ENCODE results near the gene PPIF.

Gene PPIF

DNA sequence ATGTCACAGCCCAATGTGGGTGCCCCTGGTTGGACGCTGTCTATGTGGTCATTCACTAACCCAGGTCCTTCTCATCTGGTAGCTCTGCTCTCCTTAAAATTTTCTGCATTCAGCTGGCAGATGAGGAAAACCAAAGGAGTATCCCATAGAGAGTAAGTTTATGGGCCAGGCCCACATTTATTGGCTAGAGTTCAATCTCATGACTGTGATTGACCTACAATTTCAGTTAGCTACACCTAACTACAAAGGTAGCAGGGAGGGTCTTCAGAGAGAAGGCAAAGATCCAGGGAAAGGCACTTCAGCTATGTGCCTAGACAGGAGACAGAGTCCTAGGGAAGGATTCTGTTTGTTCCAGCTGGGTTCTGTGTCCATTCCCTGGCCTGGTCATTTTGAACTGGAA is 23.7 kb upstream of the PPIF start:
- TF ChIP-seq CEBPB (IDR thresholded peaks at IDR 0.05) (no peak), YY1 (IDR thresholded peaks at IDR 0.05; ENCODE audit: low read depth) (no peak), RAD21 (IDR thresholded peaks at IDR 0.05; ENCODE audit: low read depth) (no peak), EGR1 (IDR thresholded peaks at IDR 0.05) (no peak), FOXM1 (IDR thresholded peaks at IDR 0.05; ENCODE audit: borderline replicate concordance, low read depth) (no peak), ZBTB7A (IDR thresholded peaks at IDR 0.05; ENCODE audit: low read depth) (no peak), TCF12 (IDR thresholded peaks at IDR 0.05; ENCODE audit: low read depth) (no peak), EP300 (IDR thresholded peaks at IDR 0.05; ENCODE audit: borderline replicate concordance) (no peak), NFIC (IDR thresholded peaks at IDR 0.05) (no peak), CREB1 (IDR thresholded peaks at IDR 0.05; ENCODE audit: low read depth) (no peak), TEAD4 (IDR thresholded peaks at IDR 0.05) (no peak), TAF1 (IDR thresholded peaks at IDR 0.05; ENCODE audit: low read depth) (no peak)
- TF ChIP-seq, protein P1, sequence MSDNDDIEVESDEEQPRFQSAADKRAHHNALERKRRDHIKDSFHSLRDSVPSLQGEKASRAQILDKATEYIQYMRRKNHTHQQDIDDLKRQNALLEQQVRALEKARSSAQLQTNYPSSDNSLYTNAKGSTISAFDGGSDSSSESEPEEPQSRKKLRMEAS (IDR thresholded peaks at IDR 0.05) = no peak
- TF ChIP-seq, protein P2, sequence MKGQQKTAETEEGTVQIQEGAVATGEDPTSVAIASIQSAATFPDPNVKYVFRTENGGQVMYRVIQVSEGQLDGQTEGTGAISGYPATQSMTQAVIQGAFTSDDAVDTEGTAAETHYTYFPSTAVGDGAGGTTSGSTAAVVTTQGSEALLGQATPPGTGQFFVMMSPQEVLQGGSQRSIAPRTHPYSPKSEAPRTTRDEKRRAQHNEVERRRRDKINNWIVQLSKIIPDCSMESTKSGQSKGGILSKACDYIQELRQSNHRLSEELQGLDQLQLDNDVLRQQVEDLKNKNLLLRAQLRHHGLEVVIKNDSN (IDR thresholded peaks at IDR 0.05) = no peak
- TF ChIP-seq, protein P3, sequence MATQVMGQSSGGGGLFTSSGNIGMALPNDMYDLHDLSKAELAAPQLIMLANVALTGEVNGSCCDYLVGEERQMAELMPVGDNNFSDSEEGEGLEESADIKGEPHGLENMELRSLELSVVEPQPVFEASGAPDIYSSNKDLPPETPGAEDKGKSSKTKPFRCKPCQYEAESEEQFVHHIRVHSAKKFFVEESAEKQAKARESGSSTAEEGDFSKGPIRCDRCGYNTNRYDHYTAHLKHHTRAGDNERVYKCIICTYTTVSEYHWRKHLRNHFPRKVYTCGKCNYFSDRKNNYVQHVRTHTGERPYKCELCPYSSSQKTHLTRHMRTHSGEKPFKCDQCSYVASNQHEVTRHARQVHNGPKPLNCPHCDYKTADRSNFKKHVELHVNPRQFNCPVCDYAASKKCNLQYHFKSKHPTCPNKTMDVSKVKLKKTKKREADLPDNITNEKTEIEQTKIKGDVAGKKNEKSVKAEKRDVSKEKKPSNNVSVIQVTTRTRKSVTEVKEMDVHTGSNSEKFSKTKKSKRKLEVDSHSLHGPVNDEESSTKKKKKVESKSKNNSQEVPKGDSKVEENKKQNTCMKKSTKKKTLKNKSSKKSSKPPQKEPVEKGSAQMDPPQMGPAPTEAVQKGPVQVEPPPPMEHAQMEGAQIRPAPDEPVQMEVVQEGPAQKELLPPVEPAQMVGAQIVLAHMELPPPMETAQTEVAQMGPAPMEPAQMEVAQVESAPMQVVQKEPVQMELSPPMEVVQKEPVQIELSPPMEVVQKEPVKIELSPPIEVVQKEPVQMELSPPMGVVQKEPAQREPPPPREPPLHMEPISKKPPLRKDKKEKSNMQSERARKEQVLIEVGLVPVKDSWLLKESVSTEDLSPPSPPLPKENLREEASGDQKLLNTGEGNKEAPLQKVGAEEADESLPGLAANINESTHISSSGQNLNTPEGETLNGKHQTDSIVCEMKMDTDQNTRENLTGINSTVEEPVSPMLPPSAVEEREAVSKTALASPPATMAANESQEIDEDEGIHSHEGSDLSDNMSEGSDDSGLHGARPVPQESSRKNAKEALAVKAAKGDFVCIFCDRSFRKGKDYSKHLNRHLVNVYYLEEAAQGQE (IDR thresholded peaks at IDR 0.05; ENCODE audit: low read depth) = no peak

DNA sequence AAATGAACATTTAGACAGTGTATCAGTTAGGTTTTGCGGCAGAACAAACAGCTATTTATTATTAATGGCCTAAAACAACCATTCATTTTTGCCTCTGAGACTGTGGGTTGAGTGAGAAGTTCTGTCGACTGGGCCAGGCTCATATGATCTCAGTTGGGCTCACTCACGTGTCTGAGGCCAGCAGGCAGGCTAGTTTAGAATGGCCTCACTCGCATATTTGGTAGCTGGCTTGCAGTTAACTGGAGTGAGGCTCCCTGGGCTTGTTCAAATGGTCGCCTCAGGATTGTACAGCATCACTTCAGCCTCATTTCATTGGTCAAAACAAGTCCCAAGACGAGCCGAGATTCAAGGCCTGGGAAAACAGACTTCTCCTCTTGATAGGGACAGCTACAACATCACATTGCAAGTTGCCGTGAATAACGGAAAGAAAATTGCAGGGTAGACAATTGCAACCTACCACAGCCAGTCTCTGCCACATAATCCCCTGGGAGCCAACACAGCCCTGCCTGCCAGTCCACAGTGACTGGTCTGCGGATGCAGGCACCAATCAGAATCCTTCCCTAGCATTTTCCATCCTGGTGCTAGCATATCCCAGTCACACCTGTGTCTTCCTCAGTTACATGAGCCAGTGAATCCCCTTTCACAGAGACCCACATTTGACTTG is 23.1 kb upstream of the PPIF start:
- TF ChIP-seq EP300 (IDR thresholded peaks at IDR 0.05; ENCODE audit: borderline replicate concordance) (no peak), CEBPB (IDR thresholded peaks at IDR 0.05) (no peak), ZBTB7A (IDR thresholded peaks at IDR 0.05; ENCODE audit: low read depth) (no peak), EGR1 (IDR thresholded peaks at IDR 0.05) (no peak)

DNA sequence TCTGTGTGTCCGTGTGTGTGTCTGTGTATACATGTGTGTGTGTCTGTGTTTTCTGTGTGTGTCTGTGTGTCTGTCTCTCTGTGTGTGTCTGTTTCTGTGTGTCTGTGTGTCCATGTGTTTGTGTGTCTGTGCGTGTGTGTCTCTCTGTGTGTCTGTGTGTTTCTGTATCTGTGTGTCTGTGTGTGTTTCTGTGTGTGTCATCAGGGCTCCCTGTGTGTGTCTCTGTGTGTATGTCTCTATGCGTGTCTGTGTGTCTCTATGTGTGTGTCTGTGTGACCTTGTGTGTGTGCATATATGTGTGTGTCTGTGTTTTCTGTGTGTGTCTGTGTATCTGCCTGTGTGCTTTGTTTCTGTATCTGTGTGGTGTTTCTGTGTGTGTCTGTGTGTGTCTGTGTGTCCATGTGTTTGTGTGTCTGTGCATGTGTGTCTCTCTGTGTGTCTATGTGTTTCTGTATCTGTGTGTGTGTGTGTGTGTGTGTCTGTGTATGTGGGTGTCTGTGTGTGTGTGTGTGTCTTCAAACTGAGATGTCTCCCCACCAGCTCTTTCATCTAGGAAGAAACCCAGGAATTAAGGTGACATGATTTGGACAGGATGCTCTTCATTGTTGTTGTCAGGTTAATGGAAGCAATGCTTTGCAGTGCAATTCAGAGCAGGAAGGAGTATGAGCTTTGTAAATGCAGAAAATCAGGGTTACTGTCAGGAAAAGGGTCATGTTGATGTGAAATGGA is 20.7 kb upstream of the PPIF start:
- TF ChIP-seq, protein P1 (IDR thresholded peaks at IDR 0.05) = no peak
- no peak for TF ChIP-seq YY1 (IDR thresholded peaks at IDR 0.05; ENCODE audit: low read depth)
- TF ChIP-seq, protein P2 (IDR thresholded peaks at IDR 0.05) = no peak
- TF ChIP-seq NFIC (IDR thresholded peaks at IDR 0.05) = no peak
- TF ChIP-seq, protein P3 (IDR thresholded peaks at IDR 0.05; ENCODE audit: low read depth) = no peak
- TF ChIP-seq TEAD4 (IDR thresholded peaks at IDR 0.05) = no peak
- no peak for TF ChIP-seq TCF12 (IDR thresholded peaks at IDR 0.05; ENCODE audit: low read depth)
- no peak for TF ChIP-seq EP300 (IDR thresholded peaks at IDR 0.05; ENCODE audit: borderline replicate concordance)
- no peak for TF ChIP-seq TAF1 (IDR thresholded peaks at IDR 0.05; ENCODE audit: low read depth)
- TF ChIP-seq CEBPB (IDR thresholded peaks at IDR 0.05) = no peak
- TF ChIP-seq EGR1 (IDR thresholded peaks at IDR 0.05) = no peak
- TF ChIP-seq FOXM1 (IDR thresholded peaks at IDR 0.05; ENCODE audit: borderline replicate concordance, low read depth) = no peak
- TF ChIP-seq CREB1 (IDR thresholded peaks at IDR 0.05; ENCODE audit: low read depth) = no peak
- TF ChIP-seq RAD21 (IDR thresholded peaks at IDR 0.05; ENCODE audit: low read depth) = no peak

DNA sequence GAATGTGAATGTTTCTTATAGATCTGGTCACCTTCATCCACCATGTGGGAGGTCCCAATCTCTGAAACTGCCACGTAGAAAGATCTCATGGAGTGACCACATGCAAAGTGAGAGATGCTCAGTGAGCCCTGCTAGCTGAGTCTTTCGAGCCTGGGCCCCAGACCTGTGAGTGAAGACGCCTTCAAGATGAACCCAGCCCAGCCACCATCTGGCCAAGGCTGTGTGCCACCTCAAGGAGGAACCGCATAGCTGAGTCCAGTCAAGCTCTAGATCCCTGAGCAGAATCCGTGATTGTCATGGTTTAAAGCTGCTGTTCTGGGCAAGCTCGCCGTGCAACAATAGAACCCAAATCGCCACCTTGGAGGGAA is 20.2 kb upstream of the PPIF start:
- TF ChIP-seq TAF1 (IDR thresholded peaks at IDR 0.05; ENCODE audit: low read depth) = no peak
- TF ChIP-seq, protein P2 (IDR thresholded peaks at IDR 0.05) = no peak
- TF ChIP-seq CREB1 (IDR thresholded peaks at IDR 0.05; ENCODE audit: low read depth) = no peak
- TF ChIP-seq YY1 (IDR thresholded peaks at IDR 0.05; ENCODE audit: low read depth) = no peak
- TF ChIP-seq RAD21 (IDR thresholded peaks at IDR 0.05; ENCODE audit: low read depth) = no peak
- no peak for TF ChIP-seq ZBTB7A (IDR thresholded peaks at IDR 0.05; ENCODE audit: low read depth)
- no peak for TF ChIP-seq TEAD4 (IDR thresholded peaks at IDR 0.05)
- TF ChIP-seq EP300 (IDR thresholded peaks at IDR 0.05; ENCODE audit: borderline replicate concordance) = no peak
- TF ChIP-seq, protein P1 (IDR thresholded peaks at IDR 0.05) = no peak
- TF ChIP-seq TCF12 (IDR thresholded peaks at IDR 0.05; ENCODE audit: low read depth) = no peak
- TF ChIP-seq FOXM1 (IDR thresholded peaks at IDR 0.05; ENCODE audit: borderline replicate concordance, low read depth) = no peak
- TF ChIP-seq, protein P3 (IDR thresholded peaks at IDR 0.05; ENCODE audit: low read depth) = no peak
